Stimulated activated CD8-positive, alpha-beta memory T cell treated with anti-CD3 and anti-CD28 coated beads, Interleukin-7, amount 100 ng/mL, for 48 hours (primary cell): ENCODE results near the gene TIMP2.

Source experiments
- DNase-seq, 2 donors: peaks; one replicate each; pipeline ENCODE4 v3.0.0-alpha.2; 2020; ENCODE audit warnings: low read depth in 1 of 2; ENCODE audit errors: extremely low read depth in 1 of 2

Gene TIMP2

DNA sequence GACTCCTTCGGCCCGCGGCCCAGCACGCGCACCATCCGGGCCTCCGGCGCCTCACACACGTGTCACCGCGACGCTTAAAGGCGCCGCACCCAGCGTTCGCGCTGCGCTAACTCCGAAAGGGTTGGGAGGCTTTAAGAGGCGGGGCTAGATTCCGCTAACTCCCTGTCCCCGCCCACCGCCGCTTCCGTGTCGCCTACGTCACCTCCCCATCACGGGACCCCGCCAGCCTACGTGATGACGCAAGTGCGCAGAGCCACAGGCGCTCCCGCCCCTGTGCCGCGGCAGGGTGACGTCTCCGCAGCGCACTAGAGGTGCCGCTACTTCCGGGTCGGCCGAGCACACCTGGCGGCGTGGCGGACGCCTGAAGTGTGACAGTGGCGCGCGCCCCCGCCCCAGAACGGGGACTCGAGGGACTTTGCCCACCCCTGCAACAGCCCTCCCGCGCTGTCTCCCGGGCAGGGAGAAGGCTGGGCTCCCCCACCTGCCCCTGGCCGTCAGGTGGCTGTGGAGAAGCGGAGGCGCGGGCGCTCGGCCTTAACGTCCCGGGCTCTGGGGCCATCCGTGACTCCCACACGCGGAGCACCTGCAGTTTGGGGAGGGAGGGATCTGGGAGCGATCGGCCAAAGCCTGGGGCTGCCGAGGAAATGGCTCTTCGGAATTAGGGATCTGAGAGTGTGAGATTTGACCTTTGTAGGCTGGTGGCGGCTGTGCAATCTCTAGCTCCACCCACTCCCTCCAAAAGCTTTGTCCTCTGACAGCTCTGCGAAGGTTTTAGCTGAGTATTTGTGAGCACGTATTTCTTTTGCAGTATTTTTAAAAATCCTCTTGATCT lies 84.2 kb downstream of the TIMP2 start, which contains the start of gene USP36:
Gene USP36 (minus strand): TSS at position 35 of the 832 bp plus-strand sequence. CDS start 4,451 bp downstream, outside the sequence.
- peak; percentile 99 to 100 for DNase-seq

- no peak for DNase-seq
Measured at GRCh38 chr17:78840530-78840779, 84.7 kb downstream of the TIMP2 start.

DNA sequence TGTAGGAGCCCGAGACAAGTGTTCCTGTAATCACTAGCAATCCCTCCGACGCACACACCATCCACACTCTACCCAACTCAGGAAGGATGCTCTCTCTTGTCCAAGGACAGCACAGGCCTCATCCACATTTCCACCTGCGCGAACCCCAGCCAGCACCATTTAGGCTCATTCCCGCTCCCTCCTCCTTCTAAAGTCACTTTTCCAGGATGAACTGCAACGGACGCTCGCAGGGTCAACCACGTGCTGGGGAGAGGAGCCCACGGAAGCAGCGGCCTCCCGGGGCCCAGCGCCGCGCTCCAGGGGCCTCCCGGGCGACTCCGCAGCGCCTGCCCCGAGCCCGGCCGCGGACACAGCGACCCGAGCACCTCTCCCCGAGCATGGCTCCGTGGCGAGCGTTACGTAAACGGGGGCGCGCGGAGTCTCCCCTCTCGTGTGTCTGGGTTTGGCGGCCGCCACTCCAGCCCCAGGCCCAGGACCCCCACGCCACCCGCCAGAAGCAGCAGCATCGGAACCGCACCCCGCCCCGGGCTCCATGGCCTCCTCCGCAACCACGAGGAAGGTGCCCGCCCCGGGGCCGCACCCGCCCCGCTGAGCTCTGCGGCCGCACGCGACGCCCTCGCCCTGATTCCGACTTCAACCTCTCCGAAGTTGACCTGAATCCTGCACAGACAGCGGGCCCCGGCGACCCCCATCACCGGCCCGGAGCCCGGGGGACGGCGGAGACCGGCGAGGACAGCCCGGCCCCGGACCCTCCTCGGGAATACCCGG lies 85.2 kb downstream of the TIMP2 start:
- peak in 1 of 2 donors; percentile 23 for DNase-seq

DNA sequence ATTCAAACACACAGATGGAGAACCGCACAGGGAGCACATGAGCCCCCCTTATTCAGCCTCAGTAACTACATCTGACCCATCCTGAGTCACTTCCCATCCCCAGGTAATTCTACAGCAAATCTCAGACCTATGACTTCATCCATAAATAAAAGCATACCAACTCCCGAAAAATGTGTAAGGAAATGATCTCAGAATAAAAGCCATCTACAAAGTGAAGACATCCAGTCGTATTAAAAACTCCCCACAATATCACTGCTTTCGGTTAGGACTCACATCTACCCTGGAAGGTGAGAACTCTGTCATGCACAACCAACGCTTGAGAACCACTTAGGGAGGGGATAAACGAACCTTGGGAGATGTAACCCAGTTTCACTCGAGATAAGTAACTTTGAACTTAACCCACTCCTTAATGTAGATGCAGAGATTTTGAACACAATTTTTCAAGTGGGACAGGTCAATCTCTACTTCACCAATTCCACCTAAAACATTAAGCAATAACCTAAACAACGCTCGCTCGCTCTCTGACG lies 85.9 kb downstream of the TIMP2 start:
- DNase-seq: no peak

GRCh38 chr17:78838574-78839005 lies 86.6 kb downstream of the TIMP2 start:
- no peak for DNase-seq

- no peak for DNase-seq
Measured at GRCh38 chr17:78836420-78837021, 88.7 kb downstream of the TIMP2 start.

GRCh38 chr17:78834571-78834970 lies 90.6 kb downstream of the TIMP2 start:
- DNase-seq: no peak

DNA sequence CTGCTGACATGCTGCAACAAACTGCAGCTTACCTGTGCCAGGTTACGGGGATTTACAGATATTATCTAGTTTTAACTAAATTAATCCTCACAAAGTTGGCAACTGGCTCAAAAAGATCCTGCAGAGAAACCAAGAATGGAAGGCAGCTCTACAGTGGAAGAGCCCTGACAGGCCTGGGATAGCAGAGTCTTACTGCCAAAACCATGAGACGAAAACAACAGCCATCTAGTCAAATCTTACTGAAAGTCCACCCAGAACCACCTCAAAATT lies 92.7 kb downstream of the TIMP2 start:
- DNase-seq: no peak

DNA sequence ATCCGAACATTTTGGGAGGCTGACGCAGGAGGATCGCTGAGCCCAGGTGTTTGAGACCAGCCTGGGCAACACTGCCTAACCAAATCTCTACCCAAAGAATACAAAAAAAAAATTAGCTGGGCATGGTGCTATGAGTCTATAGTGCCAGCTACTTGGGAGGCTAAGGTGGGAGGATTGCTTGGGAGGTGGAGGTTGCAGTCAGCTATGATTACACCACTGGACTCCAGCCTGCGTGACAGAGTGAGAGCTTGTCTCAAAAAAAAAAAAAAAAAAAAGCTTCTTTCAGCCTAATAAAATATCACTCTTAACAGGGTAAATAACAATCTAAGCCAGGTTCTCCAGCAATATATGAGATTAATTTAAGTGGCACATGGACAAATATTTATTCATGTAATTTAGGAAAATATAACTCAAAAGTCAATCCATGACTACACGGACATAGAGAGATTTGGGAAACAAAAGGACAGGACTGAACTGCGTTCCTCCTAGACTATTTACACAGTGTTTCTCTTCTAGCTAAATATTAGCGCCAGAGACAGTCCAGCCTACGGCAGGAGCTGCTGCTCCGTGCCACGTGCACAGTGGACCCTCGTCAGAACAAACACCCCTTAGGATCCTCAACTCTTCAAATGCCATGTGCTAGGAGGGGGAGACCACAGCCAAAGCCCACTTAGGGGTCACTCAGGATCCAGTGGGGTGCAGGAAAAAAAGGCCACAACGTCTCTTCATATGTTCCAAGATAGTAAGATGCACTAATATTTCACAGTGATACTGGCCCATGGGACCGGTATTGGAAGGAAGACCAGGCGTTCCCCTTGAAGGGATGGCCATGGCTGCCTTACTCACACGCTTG lies 93.3 kb downstream of the TIMP2 start:
- DNase-seq: no peak

GRCh38 chr17:78829477-78829876 lies 95.7 kb downstream of the TIMP2 start:
- no peak for DNase-seq

DNA sequence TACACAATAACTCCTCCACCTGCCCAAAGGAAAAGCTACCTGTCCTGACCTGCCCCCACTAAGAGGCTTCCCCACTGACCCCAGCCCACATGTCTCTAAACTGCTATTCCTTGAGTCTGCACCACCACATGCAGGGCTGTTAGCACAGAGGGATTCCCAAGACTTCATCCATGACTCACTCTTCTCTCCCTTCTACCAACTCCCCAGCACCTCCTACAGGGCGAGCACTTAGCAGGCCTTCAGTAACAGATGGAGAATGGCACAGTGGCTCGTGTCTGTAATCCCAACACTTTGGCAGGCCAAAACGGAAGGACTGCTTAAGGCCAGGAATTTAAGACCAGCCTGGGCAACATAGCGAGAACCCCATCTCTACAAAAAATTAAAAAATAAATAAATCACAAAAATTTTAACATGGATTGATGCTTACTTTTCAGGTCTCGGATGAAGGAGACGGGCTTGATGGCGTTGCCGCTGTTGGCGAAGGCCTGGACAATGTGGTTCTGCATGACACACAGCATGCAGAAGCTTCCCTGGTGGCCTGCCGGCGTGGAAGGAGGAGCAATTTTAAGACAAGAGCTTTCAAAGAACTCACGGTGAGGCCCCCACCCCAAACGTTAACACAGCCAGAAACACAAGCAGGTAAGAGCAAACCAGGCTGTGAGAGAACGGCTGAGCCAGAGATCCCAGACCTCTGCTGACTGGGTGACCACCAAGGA lies 96.6 kb downstream of the TIMP2 start:
- DNase-seq: no peak

GRCh38 chr17:78826836-78827509 lies 98.2 kb downstream of the TIMP2 start:
- no peak for DNase-seq

GRCh38 chr17:78826421-78826820 lies 98.8 kb downstream of the TIMP2 start:
- no peak for DNase-seq

DNA sequence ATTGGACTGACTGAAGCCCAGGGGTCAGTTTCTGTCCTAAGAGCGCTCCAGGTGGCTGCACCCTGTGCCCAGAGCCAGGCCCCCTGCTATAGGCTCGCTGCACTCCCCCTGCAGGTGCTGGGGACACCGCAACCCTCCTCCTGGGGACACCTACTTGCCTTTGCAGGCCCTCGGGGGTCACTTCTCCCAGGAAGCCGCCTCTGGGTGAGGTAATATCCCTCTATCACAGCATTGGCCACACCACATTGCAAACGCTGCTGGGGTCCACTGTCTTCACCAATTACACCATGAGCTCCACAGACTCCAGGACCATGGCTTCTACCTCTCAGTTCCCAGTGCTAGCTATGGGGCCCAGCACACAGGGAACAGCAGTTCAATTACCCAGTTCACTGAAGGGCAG lies 99.5 kb downstream of the TIMP2 start:
- no peak for DNase-seq

DNA sequence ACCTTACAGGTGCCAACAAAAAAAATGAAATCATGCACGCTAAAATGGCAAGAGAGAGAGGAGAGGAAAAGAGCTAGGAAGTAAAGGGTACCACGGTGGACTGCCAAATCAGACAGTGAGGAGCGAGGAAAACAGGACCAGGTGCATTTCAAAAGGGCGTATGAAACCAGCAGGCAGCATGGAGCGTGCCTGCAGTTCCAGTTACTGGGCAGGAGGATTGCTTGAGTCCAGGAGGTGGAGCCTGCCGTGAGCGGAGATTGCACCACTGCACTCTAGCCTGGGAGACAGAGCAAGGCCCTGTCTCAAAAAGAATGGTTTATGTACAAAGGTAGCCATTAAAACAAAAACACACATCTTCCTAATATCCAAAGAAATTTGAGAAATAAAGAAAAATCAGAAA lies 100.9 kb downstream of the TIMP2 start:
- DNase-seq: no peak

- no peak for DNase-seq
Measured at GRCh38 chr17:78823282-78824046, 101.7 kb downstream of the TIMP2 start.

DNA sequence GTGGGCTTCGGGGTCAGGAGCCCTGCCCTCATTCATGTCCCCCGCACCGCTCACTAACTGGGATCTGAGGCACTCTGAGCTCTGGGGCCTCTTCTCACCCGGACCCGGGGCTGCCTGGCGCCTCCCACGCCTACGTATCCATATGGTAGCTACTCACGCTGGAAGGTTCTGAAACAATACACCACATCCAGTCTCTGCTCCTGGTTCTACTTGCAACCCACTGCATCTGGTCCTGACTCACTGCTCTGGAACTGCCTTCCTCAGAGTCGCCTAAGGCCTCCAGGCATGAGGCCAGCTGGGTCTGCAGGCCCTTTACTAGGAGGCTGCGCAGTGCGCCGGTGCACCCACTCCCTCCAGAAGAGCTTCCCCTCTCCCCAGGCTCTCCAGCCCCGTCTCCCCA lies 102.6 kb downstream of the TIMP2 start:
- DNase-seq: no peak

- DNase-seq: no peak
Measured at GRCh38 chr17:78821961-78822360, 103.2 kb downstream of the TIMP2 start.

GRCh38 chr17:78820841-78821240 lies 104.3 kb downstream of the TIMP2 start:
- no peak for DNase-seq
